ENCODE measurements around the gene FKBP5.
A peak's percentile ranks its signal among the peaks of the same experiment; 100 is the strongest.

GRCh38 chr6:35728683-35729678, 40.3 kb upstream of the FKBP5 start:
- peak in 1 of 2 donors; percentile 9 for TF ChIP-seq POLR2A (IDR thresholded peaks at IDR 0.05)
- peak in 1 of 6 experiments; percentile 7 for TF ChIP-seq CTCF (IDR thresholded peaks at IDR 0.05)

Data from adrenal gland (tissue), 5 donors.